ENCODE results near the gene IRF5.

Gene IRF5

DNA sequence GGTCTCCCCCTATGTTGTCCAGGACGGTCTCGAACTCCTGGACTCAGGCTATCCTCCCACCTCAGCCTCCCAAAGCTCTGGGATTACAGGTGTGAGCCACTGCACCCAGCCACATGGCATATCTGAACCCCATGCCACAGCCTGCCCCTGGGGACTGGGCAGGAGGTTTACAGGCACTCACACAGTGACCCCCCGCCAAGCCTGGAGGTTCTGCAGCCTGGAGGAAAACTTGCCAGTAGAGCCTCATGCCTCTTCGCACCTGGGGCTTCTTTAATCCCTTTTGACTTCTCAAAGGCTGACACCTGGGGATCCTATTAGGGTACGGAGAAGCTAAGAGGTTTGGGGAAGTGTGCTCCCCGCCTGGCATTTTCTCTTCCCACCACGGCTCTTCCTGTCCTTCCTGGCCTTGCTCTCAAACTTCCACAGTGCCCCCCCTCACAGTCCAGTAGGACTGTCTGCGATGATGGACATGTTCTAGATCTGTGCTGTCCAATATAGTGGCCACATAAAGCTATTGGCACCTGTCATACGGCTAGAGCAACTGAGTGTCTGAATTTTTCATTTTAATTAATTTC, 15.8 kb upstream of the IRF5 start:
- DNase-seq, result no peak

- DNase-seq, result no peak
These were observed 15.0 kb upstream of the IRF5 start for GRCh38 chr7:128922496-128923410.

- no peak for DNase-seq
These were observed 14.3 kb upstream of the IRF5 start for GRCh38 chr7:128923411-128923800.

DNA sequence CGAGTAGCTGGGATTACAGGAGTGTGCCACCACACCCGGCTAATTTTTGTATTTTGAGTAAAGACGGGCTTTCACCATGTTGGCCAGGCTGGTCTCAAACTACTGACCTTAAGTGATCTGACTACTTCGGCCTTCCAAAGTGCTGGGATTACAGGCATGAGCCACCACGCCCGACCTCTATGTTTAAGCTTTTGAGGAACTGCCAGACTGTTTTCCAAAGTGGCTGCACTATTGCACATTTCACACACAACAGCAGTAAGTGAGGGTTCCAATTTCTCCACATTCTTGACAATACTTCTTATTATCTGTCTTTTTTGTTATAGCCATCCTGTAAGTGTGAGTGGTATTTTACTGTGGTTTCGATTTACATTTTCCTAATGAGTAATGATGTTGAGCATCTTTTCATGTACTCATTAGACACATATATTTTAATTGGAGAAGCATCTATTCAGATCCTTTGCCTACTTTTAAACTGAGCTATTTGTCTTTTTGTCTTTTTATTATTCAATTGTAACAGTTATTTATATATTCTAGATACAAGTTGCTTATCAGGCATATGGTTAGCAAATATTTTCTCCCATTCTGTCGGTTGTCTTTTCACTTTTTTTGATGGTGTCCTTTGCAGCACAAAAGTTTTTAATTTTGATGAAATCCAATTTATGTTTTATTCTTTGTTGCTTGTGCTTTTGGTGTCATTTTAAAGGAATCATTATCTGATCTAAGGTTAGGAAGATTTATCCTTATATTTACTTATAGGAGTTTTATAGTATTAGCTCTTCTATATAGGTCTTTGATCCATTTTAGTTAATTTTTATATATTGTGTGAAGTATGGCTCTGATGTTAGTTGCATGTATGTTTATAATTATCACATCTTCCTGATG, 12.8 kb upstream of the IRF5 start:
- no peak for DNase-seq

DNA sequence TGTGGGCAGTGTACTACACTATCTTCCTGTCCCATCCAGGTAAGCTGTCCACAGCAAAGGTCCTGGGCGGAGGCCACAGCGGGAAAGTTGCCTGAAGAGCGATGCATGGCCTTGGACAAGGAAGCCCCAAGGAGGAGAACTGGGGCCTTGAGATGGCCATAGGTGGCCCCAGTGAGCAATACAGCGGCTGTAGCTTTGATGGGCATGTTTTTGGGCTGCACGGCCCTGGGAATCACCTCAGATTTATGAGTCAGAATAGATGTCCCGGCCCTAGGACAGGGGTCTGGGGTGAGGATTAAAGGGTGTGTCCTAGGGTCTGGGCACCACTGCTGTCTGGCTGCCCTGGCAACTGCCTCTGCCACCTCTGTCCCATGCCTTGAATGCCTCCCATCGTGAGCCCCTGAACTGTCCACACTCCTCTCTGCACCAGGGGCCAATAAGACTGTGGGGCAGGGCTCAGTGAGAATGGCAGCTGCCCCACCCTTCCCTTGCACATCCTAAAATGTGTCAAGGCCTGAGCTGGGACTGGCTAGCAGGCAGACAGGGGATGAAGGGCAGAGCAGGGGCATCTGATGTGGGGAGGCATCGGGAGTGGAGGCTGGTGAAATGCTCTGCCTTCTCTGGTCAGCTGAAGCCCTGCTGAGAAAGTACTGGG, 9.4 kb upstream of the IRF5 start:
- DNase-seq, result no peak

GRCh38 chr7:128928882-128929788, 8.6 kb upstream of the IRF5 start:
- DNase-seq, result no peak

DNA sequence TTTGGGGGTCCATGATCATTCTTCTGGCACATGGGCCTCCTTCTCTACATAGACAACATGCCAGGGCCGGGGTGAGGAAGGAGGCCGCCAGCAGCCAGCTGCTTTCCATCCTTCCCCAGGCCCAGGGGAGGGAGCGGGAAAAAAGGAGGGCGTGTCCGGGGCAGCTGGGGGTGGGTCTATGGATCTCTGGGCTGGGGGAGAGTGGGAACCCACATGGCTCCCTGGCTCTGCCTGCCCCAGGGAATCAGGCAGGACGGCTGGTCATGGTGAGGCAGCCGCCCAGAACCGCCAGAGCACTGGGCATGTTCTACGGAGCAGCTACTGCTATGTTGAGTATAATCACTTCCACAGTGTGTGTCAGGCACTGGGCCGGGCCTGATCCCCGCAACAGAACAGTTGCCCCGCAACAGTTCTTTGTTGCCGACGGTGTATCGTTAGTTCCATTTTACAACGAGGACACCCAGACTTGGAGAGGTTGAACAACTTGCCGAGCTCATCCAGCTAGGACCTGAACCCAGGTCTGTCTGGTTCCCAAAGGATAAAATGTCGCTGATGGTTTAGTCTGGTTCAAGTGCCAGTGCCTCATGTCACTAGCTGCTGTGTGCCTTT, 6.4 kb upstream of the IRF5 start:
- no peak for DNase-seq

DNA sequence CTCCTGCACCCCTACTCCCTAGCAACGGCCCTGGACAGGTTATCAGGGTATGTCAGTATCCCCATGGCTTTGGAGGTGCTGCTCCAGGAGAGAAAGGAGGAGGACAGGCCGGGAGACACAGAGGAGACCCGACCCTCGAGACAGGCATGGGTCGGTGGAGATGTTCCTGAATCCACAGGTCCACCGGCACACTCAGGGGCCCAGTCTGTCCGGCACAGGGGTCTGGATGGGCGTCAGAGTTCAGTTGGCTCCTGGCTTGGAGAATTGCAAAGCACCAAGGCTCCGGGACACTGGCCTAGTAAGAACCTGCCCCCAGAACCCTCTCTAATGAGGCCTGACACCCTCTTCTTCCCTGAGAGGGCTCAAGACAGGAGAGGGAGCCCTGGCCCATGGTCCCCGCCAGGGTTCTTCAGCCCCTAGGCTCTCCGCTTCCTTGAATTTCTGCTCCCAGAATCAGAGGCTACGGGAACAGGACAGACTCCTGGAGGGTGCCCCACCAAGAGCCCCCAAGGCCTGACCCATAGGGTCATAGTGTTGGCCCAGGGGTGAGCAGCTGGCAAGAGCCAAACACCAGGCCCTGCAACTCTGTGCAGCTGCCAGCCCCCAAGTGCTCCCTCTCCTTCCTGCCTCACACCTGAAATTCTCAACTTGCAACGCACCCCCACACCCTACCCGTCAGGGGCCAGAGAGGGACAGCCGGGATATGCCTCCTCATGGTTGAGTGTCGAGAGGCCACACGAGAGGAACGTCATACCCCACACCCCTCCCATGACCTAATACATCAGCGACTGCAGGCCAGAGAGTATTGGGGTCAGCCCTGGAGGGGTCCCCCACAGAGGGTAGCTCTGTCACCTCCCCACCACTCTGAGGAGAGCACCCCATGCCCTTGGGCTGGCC, 5.5 kb upstream of the IRF5 start:
- DNase-seq, result no peak

DNA sequence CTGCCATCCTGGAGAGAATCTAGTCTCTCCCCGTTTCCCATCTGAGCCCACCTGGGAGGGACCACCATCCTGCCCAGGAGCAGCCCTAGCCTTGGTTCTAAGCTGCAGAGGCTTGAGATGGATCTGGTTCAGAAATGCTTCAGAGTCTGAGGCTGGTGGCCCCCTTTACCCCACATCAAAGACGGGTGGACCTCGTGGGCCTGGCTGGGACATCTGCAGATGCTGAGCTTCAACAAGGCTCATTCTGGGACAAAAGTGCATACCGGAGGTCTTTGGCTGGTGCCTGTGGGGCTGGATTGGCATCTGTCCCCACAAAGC, 4.9 kb upstream of the IRF5 start:
- DNase-seq, result no peak

GRCh38 chr7:128933180-128933891, 4.4 kb upstream of the IRF5 start:
- DNase-seq, result peak; percentile 62

DNA sequence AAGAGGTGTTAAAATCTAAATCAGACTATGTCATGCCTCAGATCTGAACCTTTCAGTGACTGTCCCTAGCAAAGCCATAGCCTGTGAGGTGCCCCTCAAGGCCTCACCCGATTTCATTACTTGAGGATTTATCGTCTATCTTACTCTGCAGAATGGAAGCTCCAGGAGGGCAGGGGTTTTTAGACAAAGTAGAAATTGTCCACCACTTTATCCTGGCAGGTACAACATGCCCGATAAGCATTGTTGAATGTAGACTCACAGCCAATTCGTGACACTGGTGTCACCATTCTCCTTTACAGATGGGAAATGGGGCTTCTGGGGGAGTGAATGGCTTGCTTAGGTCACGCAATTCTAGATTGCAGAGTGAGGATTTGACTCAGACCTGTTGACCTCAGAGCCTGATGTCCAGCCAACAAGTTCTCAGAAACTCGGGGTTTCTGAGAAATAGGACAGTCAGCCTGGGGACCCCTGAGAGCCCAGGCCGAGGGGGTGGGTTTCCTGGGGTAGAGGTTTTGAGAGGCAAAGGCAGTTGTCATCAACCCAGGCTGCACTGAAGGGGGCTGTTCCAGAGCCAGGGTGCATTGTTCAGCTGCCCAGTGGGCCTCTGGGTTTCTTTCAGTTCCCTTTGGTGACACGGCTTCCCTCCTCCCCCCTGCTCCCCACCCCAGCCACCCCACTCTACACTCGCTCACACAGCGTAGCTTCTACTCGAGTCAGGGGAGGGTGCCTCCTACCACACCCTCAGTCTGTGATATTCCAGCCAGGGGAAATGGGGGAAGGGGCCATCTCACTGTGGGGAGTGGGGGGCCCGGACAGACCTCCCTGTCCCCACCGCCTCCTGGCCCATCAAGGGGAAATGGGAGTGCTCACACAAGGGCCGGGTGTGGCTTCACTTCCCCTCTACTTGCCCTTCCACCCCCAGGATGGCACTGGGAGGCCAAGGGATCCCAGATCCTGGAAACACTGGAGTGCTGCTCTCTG, 3.1 kb upstream of the IRF5 start:
- DNase-seq, result no peak

- DNase-seq, result no peak
These were observed 2.4 kb upstream of the IRF5 start for GRCh38 chr7:128935342-128935730.

DNA sequence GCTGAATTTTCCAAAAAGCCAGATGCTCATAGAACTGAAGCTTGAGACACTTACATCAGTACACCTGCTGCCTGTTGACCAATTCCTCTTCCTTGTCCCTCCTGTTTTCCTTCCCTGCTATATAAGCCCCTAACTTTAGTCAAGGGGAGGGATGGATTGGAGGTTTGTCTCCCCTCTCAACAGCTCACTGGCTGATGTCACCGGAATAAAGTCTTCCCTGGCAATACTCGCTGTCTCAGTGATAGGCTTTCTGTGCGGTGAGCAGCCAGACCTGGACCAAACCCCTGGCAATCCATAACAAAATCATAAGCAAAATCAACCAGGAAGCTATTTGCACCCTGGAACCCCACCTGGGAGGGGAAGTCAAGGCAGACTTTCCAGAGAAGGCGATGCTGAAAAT, 929 bp upstream of the IRF5 start:
- no peak for DNase-seq

DNA sequence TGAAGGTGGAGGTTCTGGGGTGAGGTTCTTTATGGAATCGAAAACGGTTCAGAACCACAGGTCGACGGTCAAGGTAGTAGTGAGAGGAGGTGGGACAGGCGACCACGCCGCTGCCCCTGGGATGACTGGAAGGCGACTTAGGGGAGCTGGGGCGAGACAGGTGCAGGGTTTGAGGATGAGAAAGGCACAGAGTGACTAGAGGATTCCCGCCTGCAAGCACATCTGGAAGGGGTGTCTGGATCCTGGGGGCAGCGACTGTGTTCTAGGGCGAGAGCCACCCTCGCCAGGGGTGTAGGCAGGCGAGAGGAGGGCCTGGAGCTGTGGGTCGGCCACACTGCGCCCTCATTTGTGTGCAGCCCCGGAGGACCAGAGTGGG, 468 bp upstream of the IRF5 start:
- DNase-seq, result no peak

- peak; percentile 45 for DNase-seq
These were observed 882 bp downstream of the IRF5 start for GRCh38 chr7:128938544-128939074.

GRCh38 chr7:128939075-128939860, 1.5 kb downstream of the IRF5 start:
- no peak for DNase-seq

DNA sequence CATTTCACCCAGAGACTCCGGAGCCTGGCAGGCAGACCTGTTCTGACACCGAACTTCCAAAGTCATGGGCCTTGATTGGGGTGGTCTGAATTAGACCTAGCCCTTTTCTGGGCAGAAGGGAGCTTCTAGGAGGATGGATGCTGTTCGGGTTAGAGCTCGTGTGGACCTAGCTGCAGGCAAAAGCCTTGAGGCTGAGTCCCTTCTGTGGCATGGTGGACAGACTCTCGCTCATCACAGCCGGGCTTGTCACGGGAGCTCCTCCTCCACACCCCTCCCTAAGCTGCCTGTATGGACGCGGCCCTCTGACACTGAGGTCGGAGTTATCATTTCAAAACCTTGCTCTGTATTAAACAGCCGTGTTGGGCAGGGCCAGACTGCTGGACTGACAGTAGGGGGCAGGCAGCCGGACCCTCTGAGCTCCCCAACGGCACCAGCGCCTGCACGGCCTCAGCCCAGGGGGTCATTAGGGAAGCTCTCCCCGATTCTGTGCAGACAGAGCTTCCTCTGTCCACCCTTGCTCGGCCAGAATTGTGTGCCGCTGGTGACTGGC, 2.2 kb downstream of the IRF5 start:
- DNase-seq, result no peak
